Medulla oblongata (tissue), 1 donor: ENCODE measurements around the gene CHRNA9.
A peak's percentile ranks its signal among the peaks of the same experiment; 100 is the strongest.
"Not testable (repeated sequence)": the region's sequence is repeated elsewhere in the genome, so short reads cannot be mapped to it uniquely, and the experiment has no call there.

Source experiments
- DNase-seq: peaks from one replicate; pipeline ENCODE4 v3.0.0-alpha.2; 2015; ENCODE audit errors: extremely low spot score

Gene CHRNA9, protein sequence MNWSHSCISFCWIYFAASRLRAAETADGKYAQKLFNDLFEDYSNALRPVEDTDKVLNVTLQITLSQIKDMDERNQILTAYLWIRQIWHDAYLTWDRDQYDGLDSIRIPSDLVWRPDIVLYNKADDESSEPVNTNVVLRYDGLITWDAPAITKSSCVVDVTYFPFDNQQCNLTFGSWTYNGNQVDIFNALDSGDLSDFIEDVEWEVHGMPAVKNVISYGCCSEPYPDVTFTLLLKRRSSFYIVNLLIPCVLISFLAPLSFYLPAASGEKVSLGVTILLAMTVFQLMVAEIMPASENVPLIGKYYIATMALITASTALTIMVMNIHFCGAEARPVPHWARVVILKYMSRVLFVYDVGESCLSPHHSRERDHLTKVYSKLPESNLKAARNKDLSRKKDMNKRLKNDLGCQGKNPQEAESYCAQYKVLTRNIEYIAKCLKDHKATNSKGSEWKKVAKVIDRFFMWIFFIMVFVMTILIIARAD

DNA sequence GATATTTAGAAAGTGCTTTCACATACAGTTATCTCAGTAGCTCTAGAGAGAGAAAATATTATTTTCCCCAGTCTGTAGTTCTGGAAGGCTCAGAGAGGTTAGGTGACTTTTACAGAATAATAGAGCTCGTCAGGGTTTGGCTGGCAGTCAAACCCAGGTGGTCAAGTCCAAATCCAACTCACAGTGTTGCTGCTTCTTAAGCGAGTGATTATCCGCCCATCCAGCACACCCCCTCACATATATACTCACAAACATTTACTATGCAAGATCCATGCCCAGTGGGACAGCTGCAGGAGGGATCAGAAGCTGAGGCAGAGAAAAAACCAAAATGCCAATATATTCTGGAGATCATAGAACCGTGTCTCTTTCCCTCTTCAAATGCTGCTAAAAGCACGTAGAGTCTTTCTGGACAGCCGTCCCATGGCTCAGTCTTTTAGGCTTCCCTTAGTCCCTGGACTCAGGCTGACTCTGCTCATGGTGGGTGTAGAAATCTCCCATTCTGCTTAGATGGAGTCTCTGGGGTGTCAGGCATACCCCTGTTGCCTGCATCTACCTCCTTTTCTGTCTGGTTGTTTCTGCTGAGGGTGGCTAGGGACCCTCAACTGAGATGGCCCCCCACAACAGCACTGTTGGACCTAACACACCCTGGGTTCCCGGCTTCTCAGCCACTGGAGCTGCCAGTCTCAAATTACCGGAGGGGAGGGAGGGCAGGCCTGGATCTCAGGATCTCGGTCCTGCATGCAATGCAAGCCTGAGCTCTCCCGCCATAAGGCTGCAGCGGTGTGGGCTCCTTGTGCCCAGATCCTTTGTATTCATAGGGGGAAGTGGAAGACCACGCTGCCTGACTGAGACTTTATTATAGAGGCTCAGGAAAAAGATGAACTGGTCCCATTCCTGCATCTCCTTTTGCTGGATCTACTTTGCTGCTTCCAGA, at the start of gene CHRNA9:
Gene CHRNA9, plus strand, starts transcription at position 743 of the 934 bp plus-strand sequence. Its CDS starts 135 bp downstream, at position 878.
- DNase-seq = no peak

DNA sequence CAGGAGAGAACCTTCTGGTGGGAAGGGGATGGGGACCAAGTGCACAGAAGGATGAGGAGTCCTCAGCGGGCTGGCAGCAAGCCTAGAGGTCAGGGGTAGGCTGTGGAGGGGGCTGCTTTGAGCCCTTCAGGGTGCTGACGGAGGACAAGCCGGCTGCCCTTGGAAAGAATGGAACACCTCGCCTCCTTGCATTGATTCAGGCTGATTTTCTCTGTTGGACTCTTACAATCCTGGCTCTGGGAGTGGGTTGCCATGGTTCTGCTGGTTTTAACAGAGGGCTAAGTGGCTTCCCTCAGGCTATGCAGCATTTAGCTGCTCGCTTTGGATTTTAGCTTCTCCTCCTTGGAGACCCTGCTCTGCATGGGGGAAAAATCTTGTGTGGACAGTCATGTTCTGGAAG, 49.4 kb upstream of the CHRNA9 start:
- DNase-seq = no peak

DNA sequence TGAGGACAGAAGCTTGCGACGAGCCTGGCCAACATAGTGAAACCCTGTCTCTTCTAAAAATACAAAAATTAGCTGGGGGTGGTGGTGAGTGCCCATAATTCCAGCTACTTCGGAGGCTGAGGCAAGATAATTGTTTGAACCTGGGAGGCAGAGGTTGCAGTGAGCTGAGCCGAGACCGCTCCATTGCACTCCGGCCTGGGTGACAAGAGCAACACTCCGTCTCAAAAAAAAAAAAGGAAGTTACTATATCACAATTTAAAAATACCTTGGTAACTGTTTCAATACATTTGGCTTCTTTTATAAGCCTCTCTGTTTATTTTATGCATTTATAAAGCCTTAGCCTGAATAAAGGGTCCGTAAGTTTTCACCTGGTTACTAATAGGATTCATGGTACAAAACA, 46.6 kb upstream of the CHRNA9 start:
- DNase-seq = no peak

DNA sequence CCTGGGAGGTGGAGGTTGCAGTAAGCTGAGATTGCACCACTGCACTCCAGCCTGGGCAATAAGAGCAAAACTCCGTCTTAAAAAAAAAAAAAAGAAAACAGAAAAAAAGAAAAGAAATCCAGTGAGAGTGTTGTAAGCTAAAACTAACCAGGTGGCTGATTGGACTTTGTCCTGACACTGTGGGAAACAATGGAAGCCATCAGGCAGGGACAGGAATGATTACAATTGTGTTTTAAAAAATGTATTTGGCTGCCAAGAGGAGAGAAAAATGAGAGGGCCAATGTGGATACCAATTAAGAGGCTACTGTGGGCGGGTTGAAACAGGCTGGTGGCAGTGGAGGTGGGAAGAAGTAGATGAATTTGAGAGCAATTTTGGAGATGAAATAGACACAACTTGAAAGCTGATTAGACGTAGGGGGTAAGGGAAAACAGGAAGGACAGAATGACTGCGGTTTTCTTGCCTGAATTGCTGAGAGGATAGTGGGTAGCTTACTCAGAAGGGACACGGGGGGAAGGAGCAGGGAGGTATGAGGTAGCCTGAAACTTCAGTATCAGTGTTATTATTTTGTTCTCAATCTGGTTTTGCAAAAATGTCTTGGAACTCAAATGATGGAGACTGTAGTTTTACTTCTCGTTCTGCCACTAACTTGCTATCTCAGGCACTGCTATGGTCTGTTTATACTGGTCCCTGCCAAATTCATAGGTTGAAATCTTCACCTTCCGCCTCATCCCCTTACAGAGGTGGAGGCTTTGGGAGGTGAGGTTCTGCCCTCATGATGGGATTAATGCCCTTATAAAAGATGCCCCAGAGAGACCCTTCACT, 45.6 kb upstream of the CHRNA9 start:
- no peak for DNase-seq

DNA sequence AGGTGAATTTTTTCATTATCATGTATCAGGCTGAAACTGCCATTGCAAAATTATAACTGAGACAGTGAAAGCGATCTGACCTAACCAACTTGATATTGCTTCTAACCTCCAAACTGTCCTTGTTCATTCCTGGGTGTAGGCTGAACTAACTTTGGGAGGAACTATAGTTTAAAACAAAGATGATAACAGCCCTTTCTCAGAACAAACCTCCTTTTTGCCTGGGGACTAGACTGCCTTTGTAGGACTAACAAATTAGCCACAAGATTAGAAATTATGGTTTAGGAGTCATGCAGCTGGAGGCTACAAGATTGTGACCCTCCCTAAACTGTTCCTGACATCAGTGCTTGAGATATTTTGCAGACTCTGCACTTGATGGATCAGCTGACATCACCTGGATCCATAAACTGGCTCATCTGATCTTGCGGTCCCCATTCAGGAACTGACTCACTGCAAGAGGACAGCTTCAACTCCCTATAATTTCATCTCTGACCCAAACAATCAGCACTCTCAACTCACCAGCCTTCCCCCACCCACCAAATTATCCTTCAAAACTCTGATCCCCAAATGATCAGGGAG, 44.4 kb upstream of the CHRNA9 start:
- not testable (repeated sequence) for DNase-seq

DNA sequence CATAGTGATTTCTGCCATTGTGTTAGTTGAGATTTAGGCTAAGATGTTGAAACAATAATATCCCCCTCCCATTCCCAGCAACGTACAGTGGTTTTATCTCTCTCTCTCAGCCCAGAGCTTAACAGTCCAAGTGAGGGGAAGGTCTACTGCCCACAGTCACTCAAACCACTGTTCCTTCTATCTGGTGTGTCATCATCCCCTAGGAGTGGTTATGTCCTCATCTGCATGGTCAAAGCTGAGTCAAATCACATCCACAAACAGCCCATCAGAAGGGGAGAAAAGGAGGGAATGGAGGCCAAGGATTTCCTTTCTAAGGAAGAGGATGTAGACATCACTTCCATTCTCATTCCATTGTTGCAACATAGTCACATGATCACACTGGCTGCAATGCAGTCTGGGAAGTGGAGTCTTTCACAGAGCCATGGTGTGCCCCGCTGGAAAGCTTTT, 42.8 kb upstream of the CHRNA9 start:
- no peak for DNase-seq

DNA sequence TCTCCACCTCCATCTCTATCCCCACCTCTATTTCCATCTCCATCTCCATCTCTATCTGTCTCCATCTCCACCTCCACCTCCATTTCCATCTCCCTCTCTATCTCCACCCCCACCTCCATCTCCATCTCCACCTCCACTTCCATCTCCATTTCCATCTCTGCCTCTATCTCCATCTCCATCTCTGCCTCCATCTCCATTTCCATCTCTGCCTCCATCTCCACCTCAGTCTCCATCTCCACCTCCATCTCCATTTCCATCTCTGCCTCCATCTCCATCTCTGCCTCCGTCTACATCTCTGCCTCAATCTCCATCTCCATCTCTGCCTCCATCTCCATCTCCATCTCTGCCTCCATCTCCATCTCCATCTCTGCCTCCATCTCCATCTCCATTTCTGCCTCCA, 40.8 kb upstream of the CHRNA9 start:
- no peak for DNase-seq

DNA sequence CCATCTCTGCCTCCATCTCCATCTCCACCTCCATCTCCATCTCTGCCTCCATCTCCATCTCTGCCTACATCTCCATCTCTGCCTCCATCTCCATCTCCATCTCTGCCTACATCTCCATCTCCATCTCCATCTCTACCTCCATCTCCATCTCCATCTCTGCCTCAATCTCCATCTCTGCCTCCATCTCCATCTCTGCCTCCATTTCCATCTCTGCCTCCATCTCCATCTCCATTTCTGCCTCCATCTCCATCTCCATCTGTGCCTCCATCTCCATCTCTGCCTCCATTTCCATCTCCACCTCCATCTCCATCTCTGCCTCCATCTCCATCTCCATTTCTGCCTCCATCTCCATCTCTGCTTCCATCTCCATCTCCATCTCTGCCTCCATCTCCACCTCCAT, 40.1 kb upstream of the CHRNA9 start:
- not testable (repeated sequence) for DNase-seq

DNA sequence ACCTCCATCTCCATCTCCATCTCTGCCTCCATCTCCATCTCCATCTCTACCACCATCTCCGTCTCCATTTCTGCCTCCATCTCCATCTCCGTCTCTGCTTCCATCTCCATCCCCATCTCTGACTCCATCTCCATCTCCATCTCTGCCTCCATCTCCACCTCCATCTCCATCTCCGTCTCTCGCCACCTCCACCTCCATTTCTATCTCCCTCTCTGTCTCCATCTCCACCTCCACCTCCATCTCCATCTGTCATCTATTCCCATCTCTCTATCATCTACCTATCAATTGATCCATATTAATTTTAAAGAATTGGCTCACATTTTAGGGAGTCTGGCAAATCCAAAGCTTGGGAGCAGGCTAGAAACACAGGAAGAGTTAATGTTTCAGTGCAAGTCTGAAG, 39.6 kb upstream of the CHRNA9 start:
- DNase-seq = no peak

DNA sequence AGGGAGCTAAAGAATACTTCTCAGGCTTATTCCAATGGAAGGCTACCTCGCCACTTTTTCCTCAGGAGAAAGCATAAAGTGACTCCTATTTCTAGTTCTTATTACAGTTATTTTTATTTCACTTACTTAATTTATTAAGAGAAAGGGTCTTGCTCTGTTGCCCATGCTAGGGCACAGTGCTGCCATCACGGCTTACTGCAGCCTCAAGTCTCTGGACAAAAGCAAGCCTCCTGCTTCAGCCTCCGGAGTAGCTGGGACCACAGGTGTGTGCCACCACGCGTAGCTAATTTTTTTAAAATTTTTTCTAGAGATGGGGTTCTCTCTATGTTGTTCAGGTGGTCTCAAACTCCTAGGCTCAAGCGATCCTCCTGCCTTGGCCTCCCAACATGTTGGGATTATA, 36.0 kb upstream of the CHRNA9 start:
- no peak for DNase-seq

DNA sequence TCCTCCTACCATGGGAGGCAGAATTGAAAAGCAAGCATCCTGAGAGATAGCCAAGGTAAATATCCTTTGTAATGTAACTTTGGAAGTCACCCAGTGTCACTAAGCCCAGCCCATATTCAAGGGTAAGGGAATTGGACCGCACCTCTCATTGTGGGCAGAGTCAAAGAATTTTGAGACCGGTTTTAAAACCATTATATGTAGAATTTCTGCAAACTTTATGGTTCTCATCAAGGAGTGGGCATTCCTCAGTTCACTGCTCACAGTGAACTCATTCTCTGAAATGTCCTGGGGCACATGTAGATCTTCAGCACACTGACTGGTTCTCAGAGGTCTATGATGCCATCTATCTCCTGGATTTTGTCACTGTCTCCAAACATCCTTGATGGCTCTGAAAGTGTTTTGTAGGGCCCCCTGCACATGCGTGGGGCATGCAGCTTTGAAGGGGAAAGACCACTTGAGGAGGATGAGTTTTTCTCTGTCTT, 35.3 kb upstream of the CHRNA9 start:
- no peak for DNase-seq

DNA sequence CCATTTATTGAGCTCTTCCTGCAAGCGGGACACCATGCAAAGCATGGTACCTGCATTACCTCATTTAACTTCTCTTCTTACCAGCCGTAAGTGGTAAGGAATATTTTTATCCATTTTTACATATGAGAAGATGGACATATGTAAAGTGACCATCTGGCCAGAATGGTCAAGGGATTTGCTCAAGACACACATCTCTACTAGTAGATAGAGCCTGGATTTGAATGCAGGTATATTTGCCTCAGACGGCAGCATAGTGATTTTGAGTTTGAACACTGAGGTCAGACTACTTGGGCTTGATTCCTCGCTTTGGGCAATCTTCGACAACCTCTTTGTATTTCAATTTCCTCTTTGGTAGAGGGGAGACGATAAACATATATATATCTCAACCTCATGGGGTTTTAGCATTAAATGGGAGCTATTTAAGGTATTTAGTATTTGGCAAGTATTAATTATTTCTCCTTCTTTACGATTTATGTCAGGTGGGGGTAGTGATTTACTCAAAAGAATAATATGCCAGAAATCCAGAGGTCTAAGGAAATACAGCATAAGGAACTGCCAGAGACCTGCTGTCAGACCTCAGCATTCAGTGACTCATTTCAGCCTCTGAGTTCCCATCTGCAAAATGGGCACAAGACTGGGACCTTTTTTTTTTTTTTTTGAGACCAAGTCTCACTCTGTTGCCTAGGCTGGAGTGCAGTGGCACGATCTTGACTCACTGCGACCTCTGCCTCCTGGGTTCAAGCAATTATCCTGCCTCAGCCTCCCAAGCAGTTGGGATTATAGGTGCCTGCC, 34.6 kb upstream of the CHRNA9 start:
- no peak for DNase-seq

DNA sequence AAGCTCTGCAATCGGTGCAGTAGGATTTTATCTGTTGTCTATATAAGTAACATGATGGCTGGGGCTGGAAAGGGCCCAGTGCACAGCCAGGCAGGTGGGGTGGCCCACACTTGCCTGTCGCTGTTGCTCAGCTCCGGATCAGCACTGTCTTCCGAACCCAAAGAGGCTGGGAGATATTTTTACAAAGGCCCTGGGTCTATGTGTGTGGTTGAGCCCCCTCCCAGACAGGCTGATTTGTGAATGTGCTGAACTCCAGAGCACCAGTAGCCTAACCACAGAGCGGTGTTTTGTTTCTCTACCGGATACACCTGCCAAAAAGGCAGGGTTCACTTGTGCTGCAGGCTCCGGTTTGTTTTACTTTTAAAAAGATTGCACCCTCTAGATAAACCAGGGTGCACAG, 33.5 kb upstream of the CHRNA9 start:
- DNase-seq = no peak

DNA sequence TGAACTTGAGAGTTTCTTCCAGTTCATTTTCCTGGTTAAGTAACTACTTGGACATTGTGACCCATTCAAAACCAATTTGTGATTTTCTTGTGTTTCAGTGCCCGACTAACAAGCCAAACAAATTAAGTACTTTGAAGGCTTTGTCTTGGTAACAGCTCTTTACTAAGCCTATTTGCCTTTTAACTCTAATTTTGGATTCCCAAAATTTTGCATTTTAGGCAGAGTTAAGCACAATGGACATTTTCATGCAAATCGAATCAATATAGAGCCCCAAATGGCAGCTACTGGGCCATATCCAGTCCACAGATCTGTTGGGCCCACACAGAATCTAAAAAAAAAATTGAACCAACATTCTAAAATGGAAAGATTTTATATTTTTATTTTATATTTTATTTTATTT, 31.4 kb upstream of the CHRNA9 start:
- no peak for DNase-seq

DNA sequence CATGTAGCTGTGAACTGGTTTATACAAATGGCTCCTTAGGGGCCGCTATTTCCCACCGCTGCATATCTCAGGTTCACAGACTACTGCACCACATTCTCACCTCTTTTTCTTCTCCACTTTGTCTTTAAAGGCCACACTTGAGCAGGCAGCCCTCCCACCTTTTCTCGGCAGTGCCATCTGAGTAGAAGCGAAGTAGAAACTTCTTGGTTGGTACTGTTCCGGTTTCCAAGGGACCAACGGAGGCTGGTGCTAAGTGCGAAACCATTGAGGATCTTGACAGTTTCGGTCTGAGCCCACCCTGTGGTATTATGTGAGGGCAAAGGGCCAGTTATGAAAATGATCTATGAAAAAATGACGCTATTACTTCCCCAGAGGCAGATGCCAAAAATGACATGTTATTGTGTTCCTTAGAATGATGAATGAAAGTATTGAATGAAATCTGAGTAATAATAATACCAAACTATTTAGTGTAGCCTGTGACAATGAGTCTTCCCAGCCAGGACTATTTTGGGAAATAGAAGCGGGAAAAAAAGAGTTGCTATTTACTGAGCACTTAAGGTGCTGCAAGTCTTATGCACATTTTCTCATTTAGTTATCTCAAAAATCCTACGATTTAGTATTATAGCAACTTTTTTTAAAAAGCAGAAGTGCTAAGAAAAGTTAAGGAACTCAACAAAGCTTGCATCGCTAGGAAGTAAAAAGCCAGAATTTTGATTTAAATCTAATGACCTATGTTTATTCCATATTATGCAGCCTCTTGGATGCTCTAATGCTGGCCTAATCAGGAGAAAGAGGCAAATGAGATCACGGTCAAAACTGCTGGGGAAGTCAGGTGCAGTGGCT, 29.6 kb upstream of the CHRNA9 start:
- DNase-seq = peak; percentile 34

DNA sequence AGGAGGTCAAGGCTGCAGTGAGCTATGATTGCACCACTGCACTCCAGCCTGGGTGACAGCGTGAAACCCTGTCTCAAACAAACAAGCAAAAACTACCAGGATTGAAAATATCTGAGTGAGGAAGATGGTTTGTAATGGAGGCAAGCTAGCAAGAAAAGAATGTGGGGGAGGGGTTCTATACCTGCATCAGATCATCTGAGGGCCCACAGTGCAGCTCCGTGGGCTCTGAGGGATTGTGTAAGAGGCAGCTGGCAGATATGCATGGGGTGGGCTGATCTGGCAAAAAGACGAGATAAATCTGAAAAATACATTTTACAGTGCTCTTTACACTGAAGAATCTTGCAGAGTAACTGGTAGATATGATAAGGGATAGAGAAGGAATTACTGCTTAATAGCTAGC, 28.9 kb upstream of the CHRNA9 start:
- DNase-seq = no peak

DNA sequence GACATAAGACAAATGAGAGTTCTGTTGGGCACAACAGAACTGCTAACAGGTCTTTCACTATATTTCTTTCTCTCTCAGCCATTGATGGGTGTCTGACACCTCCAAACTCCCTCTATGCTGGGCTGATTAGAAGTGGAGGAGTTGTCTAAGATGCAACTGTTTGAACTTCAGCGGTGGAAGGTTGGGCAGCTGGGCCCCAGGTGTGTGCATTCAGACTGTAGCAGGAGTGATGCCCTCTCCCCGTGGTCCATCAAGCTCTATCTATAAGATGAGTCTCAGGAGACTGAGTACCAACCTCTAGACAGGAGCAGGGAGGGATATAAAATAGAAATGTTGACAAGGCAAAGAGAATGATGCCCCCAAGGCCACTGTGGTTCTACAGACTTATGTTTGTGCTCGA, 28.2 kb upstream of the CHRNA9 start:
- no peak for DNase-seq

DNA sequence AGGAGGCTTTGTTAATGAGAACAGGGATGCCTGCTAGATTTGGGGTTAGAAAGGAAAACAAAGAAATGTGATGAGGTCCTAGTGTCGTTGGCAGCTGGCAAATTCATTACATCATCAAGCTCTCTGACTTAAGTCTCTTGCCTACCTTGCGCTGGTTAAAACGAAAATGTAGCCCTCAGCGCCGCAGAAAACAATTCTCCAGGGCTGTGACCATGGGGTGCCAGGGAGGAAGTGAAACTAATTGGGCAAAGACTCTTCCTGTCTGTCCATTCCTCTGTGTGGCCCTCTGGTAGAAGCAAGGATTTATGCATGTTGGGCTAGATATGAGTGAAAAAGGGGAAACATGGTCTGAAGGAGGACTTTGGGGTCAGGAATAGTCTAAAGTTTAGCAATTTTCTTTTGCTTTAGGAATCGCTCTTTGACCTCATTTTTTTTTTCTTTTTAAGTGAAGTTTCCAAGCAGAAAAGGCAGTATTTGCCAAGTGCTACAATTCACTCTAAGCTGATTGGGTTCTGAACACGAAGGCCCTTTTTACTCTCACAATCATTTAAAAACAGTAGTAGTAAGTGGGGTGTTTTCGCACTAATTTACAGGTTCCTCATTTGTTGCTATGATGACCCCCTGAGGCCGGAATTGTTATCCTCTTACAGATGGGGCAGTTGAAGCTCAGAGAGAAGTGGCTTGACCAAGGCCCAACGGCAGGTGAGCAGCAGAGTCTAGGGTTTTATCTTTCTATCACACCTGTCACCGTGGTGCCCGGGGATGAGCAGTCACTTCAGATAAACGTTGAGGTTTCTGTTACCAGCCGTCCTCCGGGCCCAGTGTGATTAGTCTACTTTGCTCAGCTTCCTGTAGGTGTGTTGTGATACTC, 27.3 kb upstream of the CHRNA9 start:
- DNase-seq = peak; percentile 88
